ENCODE data around the gene S100G.
"Not testable (repeated sequence)": the region's sequence is repeated elsewhere in the genome, so short reads cannot be mapped to it uniquely, and the experiment has no call there.

Gene S100G

DNA sequence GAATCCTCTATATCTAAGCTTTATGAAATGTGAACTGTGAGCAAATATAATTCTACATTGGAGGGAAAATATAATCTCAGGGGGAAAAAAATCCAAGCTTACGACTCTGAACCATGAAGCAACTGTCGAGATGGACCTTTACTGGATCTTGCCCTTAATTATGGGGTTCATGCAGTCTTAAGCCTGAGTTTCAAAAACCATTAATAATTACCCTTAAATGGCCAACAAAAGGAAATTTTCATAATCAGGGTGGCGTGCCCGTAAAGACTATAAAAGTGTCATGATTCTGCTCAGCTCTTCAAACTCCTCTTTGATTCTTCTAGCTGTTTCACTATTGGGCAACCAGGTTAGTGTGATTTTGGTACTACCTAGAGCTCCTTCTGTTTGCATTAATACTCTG is at the start of gene S100G:
Gene S100G (plus strand): TSS at position 301 of the 400 bp plus-strand sequence. CDS start 849 bp downstream, outside the sequence.
- DNase-seq: no peak

DNA sequence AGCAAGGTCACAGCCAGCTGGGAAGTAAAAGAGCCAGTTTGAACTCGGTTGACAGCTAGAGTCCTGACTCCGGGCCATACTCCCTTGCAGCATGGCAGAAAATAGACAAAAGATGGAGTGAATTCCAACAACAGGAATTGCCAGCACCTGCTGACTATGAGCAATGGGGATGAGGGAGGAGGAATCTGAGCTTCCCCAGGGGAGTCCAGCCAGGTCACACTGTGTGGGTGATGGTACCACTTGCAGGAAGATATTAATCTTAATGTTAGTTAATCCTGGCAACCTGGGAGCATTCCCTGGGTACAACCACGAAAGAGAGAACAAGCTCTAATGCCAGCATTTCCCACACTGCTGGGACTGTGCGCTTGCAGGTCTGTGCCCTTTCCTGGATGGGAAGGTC is 48.1 kb upstream of the S100G start:
- DNase-seq: no peak

DNA sequence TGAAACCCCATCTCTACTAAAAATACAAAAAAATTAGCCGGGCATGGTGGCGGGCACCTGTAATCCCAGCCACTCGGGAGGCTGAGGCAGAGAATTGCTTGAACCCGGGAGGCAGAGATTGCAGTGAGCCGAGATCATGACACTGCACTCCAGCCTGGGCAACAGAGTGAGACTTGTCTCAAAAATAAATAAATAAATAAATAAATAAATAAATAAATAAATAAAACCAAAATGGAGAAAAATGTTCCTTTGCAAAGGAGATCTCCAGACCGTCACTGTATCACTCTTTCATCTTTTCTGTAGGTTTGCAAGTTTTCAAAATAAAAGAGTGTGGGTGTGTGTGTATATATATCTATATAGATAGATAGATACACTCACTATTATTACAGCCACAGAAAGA is 46.7 kb upstream of the S100G start:
- DNase-seq: not testable (repeated sequence)

DNA sequence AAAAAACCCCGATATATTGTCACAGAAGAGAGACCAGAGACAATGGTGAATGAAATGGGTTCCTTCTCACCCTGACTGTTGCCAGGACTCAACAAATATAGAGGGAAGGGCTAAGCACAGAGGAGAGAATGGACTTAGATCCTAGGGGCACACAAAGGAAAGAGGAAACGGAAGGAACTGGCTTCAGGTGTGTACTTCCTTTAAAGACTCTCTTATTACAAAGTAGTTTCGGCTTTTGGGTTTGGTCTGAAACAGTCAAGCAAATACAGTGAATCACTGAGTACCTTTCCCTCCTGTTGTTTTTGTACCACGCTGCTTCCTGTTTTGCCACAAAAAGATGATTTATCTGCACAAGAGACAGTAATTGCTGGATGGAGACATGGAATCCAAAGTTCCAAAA is 46.1 kb upstream of the S100G start:
- no peak for DNase-seq

GRCh38 chrX:16604337-16604736 is 45.6 kb upstream of the S100G start:
- DNase-seq: no peak

DNA sequence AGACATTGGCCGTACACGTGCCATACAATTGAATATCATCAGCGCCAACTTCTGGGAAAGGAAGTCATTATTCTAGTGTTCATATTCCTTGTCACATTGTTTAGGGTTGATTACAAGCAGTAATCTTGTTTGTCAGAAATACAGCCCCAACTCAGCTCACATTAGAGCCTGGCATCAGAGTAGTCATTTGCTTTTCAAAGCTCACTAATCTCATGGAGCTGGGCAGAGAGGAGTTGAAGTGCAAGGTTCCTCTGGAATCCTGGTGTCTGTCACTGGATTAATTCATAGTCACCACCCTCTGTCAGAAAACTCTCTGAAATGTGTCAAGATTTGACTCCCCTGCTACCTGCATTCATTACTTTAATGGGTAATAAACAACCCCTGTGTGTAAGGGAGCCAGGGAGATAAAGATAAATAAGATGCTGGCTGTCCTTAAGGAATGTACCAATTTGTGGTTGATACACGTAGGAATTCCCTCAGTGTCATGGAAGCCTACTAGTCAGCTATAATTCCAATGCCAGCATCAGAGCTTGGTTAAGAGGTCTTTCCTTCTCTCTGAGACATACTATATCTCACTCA is 43.7 kb upstream of the S100G start:
- no peak for DNase-seq

DNA sequence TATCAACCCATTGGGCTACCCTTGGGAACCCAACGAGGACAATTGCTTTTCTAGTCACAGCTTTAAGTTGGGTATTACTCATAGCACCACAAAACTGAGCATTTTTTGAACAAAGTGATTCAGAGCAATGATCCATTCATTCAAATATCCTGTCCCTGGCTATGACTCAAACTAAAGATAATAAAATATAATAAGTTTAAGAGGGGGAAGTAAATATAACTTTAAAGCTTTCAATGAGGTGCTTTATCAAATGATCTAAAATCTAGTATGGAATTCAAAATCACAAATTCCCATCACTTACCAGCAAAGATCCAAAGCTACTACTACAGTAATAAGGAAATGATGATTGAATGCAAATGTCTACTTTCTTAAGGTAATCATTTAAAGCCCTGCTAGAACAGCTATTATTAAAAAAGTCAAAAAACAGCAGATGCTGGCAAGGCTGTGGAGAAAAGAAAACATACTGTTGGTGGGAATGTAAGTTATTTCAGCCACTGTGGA is 39.8 kb upstream of the S100G start:
- DNase-seq: no peak

GRCh38 chrX:16610654-16611053 is 39.3 kb upstream of the S100G start:
- not testable (repeated sequence) for DNase-seq

DNA sequence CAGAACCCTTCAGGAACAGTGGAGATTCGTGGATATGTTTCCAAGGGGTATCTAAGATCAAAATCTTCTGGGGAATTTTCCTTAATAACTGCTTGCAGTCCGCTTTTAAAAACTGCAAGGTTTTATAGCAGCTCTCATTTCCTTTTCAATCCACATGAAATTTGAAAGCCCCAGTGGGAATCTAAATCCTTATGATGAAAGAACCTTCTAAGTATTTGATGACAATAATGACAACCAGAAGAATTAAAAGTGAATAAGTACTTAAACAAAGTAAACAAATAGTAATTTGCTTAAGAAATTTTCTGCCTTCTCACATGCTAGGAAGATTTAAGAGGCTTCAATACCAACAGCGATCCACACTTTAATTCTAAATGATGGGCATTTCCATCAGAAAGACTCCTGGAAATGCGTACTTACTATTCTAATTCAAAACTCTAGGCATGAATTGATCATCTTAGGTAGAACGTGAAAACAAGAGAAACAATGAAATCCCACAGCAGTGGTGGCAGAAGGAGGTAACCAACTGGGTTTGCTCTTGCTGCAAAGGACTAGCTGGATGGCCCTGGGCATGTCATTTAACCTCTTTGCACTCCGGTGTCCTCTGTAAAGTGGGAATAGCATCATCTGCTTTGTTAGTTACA is 37.6 kb upstream of the S100G start:
- no peak for DNase-seq

DNA sequence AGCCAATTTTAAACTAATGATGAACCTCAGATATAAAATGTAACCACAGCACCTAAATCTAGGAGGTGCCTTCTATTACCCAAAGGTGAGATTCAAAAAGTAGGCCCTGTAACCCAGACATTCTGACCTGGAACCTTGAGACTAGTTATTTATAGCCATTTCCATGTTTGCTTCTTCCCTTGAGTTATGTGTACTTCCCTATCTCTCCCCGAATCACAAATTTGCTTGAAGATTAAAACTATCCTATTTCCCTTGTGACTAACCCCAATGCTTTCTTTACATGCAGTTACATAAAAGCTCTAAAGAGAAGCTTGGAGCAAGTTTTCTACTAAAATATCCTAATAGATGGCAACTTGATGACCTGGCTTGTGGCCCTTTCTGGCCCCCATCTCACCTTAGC is 32.6 kb upstream of the S100G start:
- DNase-seq: no peak

GRCh38 chrX:16618422-16618821 is 31.5 kb upstream of the S100G start:
- DNase-seq: no peak

DNA sequence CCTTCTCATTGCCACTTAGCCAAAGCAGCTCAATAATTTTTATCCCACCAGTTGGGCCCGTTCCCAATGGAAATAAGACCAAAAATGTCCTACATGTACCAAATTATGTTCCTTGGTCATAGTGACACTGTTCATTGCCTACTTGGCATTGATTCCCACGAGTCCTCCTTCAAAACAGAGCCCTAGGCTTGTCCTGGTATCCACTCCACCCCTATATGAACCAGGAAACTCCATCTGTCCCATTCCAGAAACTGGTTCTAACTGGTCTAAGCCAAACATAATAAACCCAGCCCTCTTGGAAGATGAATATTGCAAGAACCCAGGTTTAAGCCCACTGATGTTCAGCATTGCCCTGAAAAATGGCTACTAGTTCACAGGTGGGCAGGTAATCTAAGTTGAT is 30.9 kb upstream of the S100G start:
- DNase-seq: no peak

DNA sequence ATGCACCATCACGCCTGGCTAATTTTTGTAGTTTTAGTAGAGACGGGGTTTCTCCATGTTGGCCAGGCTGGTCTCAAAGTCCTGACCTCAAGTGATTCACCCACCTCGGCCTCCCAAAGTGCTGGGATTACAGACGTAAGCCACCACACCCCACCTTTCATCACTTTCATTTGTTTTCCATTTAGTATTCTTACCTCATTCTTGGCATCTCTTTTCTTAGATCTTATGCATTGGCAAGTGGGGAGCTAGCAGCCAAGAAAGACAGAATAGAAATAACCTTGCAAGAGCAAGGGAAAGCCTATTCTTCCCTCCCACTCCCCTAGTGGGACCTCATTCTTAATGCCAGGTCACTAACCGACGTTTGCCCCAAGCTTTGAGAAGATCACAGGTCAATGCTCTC is 21.4 kb upstream of the S100G start:
- DNase-seq: not testable (repeated sequence)

DNA sequence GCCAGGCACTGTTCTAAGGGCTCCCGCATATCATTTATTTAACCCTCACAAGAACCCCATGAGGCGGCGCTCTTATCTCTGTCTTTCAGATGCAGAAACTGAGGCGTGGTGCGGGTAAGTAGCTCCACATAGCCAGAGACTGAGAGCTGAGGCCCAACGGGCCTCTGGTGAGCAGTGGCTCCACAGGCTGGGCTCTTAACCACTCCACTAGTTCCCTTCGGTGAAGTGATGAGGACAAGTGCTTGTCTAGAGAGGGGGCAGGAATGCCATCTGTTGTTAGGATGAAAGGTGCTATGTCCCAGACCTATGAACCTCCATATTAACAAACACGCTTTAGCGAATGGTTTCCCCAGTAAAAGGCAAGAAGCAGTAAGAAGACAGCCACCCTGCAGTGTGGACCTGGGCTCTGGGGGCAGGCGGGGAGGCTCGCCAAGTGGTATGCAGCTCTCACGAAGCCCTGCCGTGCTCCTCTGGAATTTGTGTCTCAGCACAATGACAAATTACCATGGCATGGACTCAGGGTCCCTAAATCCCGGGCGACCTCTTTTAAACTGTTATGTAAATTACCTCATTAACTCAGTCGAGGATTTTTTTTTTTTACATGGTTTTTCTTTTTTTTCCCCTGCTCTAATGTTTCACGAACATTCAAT is 20.9 kb upstream of the S100G start:
- DNase-seq: no peak

- DNase-seq: no peak
Observed at GRCh38 chrX:16629909-16630308, 20.0 kb upstream of the S100G start.

GRCh38 chrX:16633754-16634153 is 16.2 kb upstream of the S100G start:
- no peak for DNase-seq

- DNase-seq: no peak
Observed at GRCh38 chrX:16635040-16635439, 14.9 kb upstream of the S100G start.

DNA sequence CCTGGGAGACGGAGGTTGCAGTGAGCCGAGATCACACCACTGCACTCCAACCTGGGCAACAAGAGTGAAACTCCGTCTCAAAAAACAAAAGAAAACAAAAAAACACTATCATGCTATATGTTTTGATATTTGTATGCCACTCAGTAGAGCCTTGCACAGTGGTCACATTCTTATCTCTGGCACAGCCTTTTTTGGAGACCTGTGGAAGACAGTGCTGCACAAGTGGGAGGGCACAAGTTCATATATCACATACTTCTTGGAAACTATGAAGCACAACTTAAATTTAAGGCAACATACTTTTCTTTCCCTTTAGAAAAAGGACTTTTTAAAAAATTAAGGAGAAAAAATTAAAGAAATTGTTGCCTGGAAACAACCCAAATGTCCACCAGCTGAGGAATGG is 14.4 kb upstream of the S100G start:
- no peak for DNase-seq

GRCh38 chrX:16638533-16638932 is 11.4 kb upstream of the S100G start:
- DNase-seq: no peak

DNA sequence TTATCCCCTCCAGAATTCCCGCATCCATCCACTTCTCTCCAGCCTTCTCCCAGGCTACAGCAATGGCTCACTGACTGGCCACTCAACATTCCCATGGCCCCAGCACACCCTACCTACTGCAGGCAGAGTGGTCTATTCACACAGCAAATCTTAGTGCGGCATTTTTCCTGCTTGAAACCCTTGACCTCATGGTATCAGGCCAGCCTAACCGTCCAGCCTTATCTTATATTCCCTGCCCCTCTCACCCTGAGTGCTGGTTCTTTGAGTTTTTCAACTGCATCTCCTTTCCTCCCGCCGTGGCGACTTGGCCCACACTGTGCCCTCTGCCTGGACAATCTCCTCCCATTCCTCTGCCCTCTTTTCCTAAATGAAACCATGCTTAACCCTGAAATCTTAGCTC is 10.0 kb upstream of the S100G start:
- no peak for DNase-seq

GRCh38 chrX:16640823-16641222 is 9.1 kb upstream of the S100G start:
- no peak for DNase-seq

- no peak for DNase-seq
Observed at GRCh38 chrX:16643176-16643575, 6.8 kb upstream of the S100G start.

- no peak for DNase-seq
Observed at GRCh38 chrX:16646366-16647138, 3.4 kb upstream of the S100G start.
